RWPE1 (cell line): ENCODE measurements around the gene RPL35.

Source experiments
- CTCF ChIA-PET: fragments of 350-600 bp; sonication (Branson Sonifier 250); formaldehyde crosslinking; extraction: SDS; loops from one replicate; lab custom pipeline; 2021; lab: Yijun Ruan, JAX
- POLR2A ChIA-PET: fragments of 400-600 bp; formaldehyde crosslinking; extraction: SDS; loops from one replicate; lab custom pipeline; 2020; ENCODE audit warnings: antibody characterized with exemption; ENCODE audit not compliant: low non-redundant PET; lab: Yijun Ruan, JAX
- DNase-seq: peaks from one replicate; pipeline ENCODE4 v3.0.0; 2012; ENCODE audit warnings: low spot score
- H3K27ac ChIP-seq: fragments of 450-650 bp; 2 replicates; pipeline ENCODE4 v1.5.1; 2017
- CTCF ChIP-seq: fragments of 450-650 bp; conservative IDR thresholded peaks from 2 replicates; pipeline ENCODE4 v1.5.1; 2017; ENCODE audit warnings: low read depth, mild to moderate bottlenecking

The RPL35 gene

GRCh38 chr9:124886461-124886860 is 24.7 kb upstream of the RPL35 start:
- H3K27ac ChIP-seq, result peak overlapping the region; percentile 5
- ChIA-PET CTCF (interaction anchor here (0.6 to 0.7 kb wide), 2 partner anchors 23 to 75 kb away, joined by 3 to 4 read pairs; no protein-coding TSS in a partner anchor), POLR2A (no interaction called here)
- no peak for TF ChIP-seq CTCF
- DNase-seq, result no peak

DNA sequence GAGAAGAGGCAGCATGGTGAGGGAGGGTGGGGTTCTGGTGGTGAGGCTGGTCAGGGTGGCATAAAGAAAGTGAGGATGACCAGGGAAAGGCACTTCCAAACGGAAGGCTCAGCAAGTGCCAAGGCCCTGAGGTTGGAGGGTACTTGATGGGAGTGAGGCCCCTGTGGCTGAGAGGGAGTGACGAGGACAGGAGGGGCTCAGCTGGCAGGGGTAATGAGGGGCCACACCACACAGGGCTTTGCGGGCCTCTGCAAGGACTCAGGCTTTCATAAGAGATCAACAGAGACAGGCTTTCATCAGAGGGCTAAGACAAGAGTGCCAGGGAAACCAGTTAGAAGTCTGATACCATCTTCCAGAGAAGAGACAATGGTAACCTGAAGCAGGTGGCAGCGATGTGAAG is 23.8 kb upstream of the RPL35 start:
- CTCF ChIA-PET, result no interaction called here
- POLR2A ChIA-PET, result no interaction called here
- H3K27ac ChIP-seq, result peak overlapping the region; percentile 5; the same call in 1 of the 2 replicates
- no peak for DNase-seq
- TF ChIP-seq CTCF, result no peak

GRCh38 chr9:124884376-124884775 is 22.6 kb upstream of the RPL35 start:
- ChIA-PET CTCF (interaction anchor here (0.6 kb wide), 1 partner anchor 10 kb away, joined by 3 read pairs; no protein-coding TSS in a partner anchor), POLR2A (no interaction called here)
- no peak for TF ChIP-seq CTCF
- H3K27ac ChIP-seq, result no peak overlapping the region
- no peak for DNase-seq

GRCh38 chr9:124882231-124882630 is 20.5 kb upstream of the RPL35 start:
- no peak for TF ChIP-seq CTCF
- no peak overlapping the region; the same call in 1 of the 2 replicates for H3K27ac ChIP-seq
- POLR2A ChIA-PET, result no interaction called here
- DNase-seq, result no peak
- CTCF ChIA-PET, result interaction anchor here (0.6 to 1.2 kb wide), 5 partner anchors 10 to 108 kb away, joined by 3 to 5 read pairs (median 3); partner anchors contain the start of gene WDR38

GRCh38 chr9:124881138-124881743 is 19.5 kb upstream of the RPL35 start:
- H3K27ac ChIP-seq, result peak overlapping the region; percentile 45
- no peak for TF ChIP-seq CTCF
- DNase-seq, result no peak
- ChIA-PET CTCF (interaction anchor here (0.9 to 1.0 kb wide), 2 partner anchors 13 to 75 kb away, joined by 3 to 5 read pairs; no protein-coding TSS in a partner anchor), POLR2A (no interaction called here)

DNA sequence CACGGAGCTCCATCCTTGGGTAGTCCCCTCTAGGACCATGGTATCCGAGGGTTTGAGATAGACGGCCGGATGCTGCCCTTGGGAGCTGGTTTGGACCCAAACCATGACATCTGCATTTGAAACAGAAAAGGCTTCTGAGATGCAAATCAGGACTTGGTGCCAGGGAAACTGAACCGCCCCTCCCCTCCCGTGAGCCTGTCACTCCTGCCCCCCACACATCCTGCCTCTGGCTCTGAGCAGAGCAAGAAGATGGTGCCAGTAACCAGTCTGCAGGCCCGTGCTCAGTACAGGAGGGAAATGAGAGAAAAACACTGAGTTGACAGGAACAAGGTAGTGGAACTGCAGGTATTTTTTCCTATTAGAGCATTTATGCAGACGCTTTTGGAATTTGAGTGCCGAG is 18.7 kb upstream of the RPL35 start:
- CTCF ChIA-PET, result interaction anchor here (0.6 to 1.0 kb wide), 3 partner anchors 14 to 105 kb away, joined by 3 read pairs; no protein-coding TSS in a partner anchor
- no peak for DNase-seq
- no peak for TF ChIP-seq CTCF
- peak overlapping the region; percentile 45 for H3K27ac ChIP-seq
- POLR2A ChIA-PET, result no interaction called here
